LNCAP (cell line): ENCODE measurements around the gene CBX6.

Experiments
- CTCF ChIP-seq: fragments of 450-650 bp; IDR thresholded peaks from 2 replicates; pipeline ENCODE4 v1.5.1; 2017; ENCODE audit warnings: mild to moderate bottlenecking

CBX6 gene

DNA sequence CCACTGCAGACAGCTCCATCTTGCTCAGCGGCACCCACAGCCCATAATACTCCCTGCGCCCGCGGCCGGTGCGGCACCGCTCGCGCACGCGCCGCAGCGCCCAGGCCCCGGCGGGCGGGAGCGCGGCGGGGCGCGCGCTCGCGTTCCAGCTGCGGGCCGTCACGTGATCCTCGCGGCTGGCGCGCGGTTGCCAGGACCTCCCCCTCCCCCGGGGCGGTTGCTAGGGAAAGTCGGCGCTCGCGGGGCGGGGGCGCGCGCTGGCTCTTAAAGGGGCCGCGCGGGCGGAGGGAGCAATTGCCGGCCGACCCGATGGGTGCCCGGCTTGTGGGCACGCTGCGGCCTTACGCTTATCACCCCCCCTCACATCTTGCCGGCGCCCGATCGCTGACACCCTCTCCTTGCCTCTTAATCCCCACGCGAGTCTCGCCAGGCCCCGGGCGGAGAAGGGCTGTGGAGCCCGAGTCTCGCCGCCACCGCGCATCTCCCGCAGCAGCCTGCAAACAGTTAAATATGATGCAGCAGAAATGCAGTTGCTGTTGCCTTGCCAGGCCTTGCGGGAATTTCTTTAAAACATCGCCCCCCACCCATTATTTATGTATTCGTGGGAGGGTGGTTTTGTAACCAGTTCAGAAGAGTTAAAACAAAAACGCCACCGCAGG is at the start of gene CBX6:
TSS of gene CBX6 (minus strand) at position 45 of the 659 bp plus-strand sequence. CDS start at position 19, 26 bp downstream.
- TF ChIP-seq CTCF, result no peak

DNA sequence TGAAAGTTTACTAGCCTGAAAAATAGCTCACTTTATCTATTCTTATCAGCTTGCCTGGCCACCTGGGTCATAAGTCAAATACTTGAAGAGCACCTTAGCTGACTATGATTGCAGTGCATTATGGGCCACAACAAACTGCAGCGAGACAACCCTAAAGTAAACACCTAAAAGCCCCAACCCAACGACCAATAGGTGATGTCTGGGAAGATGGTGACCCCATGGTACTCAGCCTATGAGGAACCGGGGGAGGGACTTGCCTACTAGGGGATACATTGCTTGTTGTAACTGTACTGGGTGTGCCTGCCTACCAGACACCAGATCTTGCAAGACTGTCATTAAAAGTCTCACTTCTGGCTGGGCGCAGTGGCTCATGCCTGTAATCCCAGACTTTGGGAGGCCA is 49.8 kb upstream of the CBX6 start:
- TF ChIP-seq CTCF, result no peak

DNA sequence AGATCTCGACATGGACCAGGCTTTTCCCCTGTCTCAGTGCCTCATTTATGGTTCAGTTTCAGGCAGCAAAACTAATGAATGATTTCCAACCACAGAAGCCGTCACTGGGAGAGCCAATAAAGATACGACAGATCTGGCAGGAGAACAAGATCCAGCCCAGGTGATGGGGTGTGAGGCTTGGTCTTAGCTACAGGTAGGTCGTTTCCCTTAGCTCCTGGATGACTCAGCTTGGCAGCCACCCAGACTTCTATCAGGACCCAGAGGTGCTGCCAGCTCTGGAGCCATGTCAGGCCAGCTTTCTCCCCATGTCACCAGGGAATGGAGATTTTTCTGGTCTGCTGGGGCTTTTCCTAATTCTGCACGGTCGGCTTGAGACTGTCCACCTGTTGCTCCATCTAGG is 49.1 kb upstream of the CBX6 start:
- TF ChIP-seq CTCF, result no peak

GRCh38 chr22:38919631-38920190 is 47.7 kb upstream of the CBX6 start:
- TF ChIP-seq CTCF, result no peak

DNA sequence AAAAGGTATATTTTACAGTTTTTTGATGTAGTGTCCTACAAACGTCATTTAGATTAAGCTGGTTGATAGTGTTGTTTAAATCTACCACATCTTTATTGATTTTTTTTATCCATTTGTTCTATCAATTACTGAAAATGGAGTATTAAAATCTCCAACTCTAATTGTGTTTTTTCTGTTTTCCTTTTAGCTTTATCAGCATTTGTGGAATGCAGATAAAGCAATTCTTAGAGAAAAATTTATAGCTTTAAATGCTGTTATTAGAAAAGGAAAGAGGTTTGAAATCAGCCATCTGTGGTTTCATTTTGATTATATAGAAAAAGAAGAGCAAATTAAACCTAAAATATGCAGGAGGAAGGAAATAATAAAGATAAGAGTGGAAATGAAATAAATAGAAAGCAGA is 39.4 kb upstream of the CBX6 start:
- TF ChIP-seq CTCF, result no peak

DNA sequence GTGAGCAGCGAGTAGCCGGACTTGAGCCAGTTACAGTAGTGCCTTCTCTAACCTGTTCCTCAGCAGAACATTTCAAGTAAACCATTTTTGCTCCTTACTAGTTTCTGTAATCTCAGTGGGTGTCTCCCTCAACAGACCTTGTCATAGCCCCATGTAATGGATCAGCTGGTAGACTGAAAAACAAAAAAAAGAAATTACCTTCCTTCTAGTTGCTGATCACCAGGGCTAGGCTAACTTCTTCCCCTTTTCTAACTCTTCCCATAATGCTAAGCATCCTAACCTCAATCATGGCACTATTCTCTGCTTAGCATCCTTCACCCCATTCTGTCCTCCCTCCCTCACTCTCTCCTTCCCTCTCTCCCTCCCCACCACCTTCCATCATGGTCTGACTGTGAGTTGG is 35.8 kb upstream of the CBX6 start:
- TF ChIP-seq CTCF, result no peak

DNA sequence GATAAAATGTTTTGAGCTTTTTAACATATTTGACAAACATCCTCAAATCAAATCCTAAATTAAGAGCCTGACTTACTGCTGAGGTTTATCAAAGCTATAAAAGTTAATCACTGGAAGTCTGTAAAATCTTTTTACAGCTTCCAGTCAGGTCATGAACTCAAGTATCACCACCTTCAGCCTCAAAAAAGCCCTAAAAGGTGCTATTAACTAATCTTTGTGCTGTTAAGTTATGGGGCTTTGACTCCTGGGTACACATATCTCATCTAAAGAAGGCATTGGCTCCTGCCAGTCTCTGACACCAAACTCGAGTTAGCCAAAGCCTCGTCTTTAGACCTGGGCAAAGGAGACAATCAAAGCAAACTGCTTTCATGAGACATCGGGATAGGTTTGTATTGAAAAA is 34.0 kb upstream of the CBX6 start:
- no peak for TF ChIP-seq CTCF
